Suprapubic skin (tissue), 4 donors: ENCODE measurements around the gene PRPSAP2.

Source experiments
- CTCF ChIP-seq, 2 donors: fragments of 200-600 bp in 1 of 2; fragments of 450-650 bp in 1 of 2; sonication (generic) in 1 of 2; IDR thresholded peaks; one replicate each; pipeline ENCODE4 v1.5.1; 2016 to 2019; ENCODE audit warnings: antibody characterized with exemption in 2 of 2, mild to moderate bottlenecking in 1 of 2, moderate library complexity in 1 of 2
- POLR2A ChIP-seq, 2 donors: fragments of 450-650 bp; IDR thresholded peaks; one replicate each; pipeline ENCODE4 v1.6.1; 2017; ENCODE audit warnings: antibody characterized with exemption in 2 of 2, mild to moderate bottlenecking in 2 of 2, moderate library complexity in 2 of 2
- POLR2AphosphoS5 ChIP-seq, 3 donors: sonication (generic); formaldehyde crosslinking; IDR thresholded peaks; one replicate each; pipeline ENCODE4 v1.6.1; 2017; ENCODE audit warnings: antibody characterized with exemption in 3 of 3

GRCh38 chr17:18916816-18917500, 59.0 kb downstream of the PRPSAP2 start:
- no peak for TF ChIP-seq CTCF (IDR thresholded peaks at IDR 0.05)
- TF ChIP-seq POLR2A (IDR thresholded peaks at IDR 0.05): no peak
- no peak for TF ChIP-seq POLR2AphosphoS5 (IDR thresholded peaks at IDR 0.05)
